SK-N-SH treated with all-trans-retinoic acid at 6 μM for 48 hours (cell line): Measurements from ENCODE around the gene FMNL1.

ENCODE experiments used
- ATAC-seq: fragments of 200-7000 bp; cut with Tn5 transposase; 3 replicates; pipeline ENCODE4 v1.9.1; 2020; ENCODE audit warnings: mild to moderate bottlenecking, moderate library complexity
- ARNTL ChIP-seq: fragments of 450-650 bp; formaldehyde crosslinking; IDR thresholded peaks from 2 replicates; pipeline ENCODE4 v1.5.0; 2020; ENCODE audit warnings: low read depth, mild to moderate bottlenecking, moderate library complexity, borderline replicate concordance
- CREB5 ChIP-seq: fragments of 250-450 bp; sonication (Bioruptor Pico); IDR thresholded peaks from 2 replicates; pipeline ENCODE4 v1.5.1; 2020; ENCODE audit warnings: low read depth, mild to moderate bottlenecking, moderate library complexity
- CSDC2 ChIP-seq: fragments of 250-450 bp; sonication (Bioruptor Pico); IDR thresholded peaks from 2 replicates; pipeline ENCODE4 v1.5.0; 2020; ENCODE audit warnings: mild to moderate bottlenecking, moderate library complexity
- CSRNP3 ChIP-seq: fragments of 250-450 bp; sonication (Bioruptor Pico); IDR thresholded peaks from 2 replicates; pipeline ENCODE4 v1.5.1; 2021; ENCODE audit warnings: mild to moderate bottlenecking, moderate library complexity
- ESRRG ChIP-seq: fragments of 250-450 bp; sonication (Bioruptor Pico); IDR thresholded peaks from 2 replicates; pipeline ENCODE4 v1.6.1; 2021; ENCODE audit warnings: mild to moderate bottlenecking
- ISL1 ChIP-seq: fragments of 250-450 bp; sonication (Bioruptor Pico); IDR thresholded peaks from 2 replicates; pipeline ENCODE4 v2.1.2; 2022; ENCODE audit warnings: mild to moderate bottlenecking, moderate library complexity
- OSR1 ChIP-seq: fragments of 250-450 bp; sonication (Bioruptor Pico); IDR thresholded peaks from 2 replicates; pipeline ENCODE4 v1.8.0; 2022; ENCODE audit warnings: moderate library complexity, mild to moderate bottlenecking, inconsistent platforms
- PATZ1 ChIP-seq: fragments of 250-450 bp; sonication (Bioruptor Pico); IDR thresholded peaks from 2 replicates; pipeline ENCODE4 v1.8.0; 2020; ENCODE audit warnings: mild to moderate bottlenecking, moderate library complexity, borderline replicate concordance
- POU6F1 ChIP-seq: fragments of 250-450 bp; sonication (Bioruptor Pico); IDR thresholded peaks from 2 replicates; pipeline ENCODE4 v1.8.0; 2021; ENCODE audit warnings: low read depth, mild to moderate bottlenecking, moderate library complexity, borderline replicate concordance
- PPARA ChIP-seq: fragments of 250-450 bp; sonication (Bioruptor Pico); IDR thresholded peaks from 2 replicates; pipeline ENCODE4 v1.5.0; 2020; ENCODE audit warnings: mild to moderate bottlenecking, borderline replicate concordance
- RARB ChIP-seq: fragments of 250-450 bp; sonication (Bioruptor Pico); IDR thresholded peaks from 2 replicates; pipeline ENCODE4 v1.8.0; 2021; ENCODE audit warnings: mild to moderate bottlenecking, moderate library complexity
- SNAI2 ChIP-seq: fragments of 250-450 bp; sonication (Bioruptor Pico); IDR thresholded peaks from 2 replicates; pipeline ENCODE4 v1.5.0; 2020; ENCODE audit warnings: mild to moderate bottlenecking, moderate library complexity
- TCF4 ChIP-seq: fragments of 250-450 bp; sonication (Bioruptor Pico); IDR thresholded peaks from 2 replicates; pipeline ENCODE4 v1.8.0; 2021; ENCODE audit warnings: mild to moderate bottlenecking, moderate library complexity, borderline replicate concordance
- TSHZ2 ChIP-seq: fragments of 250-450 bp; sonication (Bioruptor Pico); IDR thresholded peaks from 2 replicates; pipeline ENCODE4 v1.5.0; 2020; ENCODE audit warnings: mild to moderate bottlenecking, moderate library complexity
- ZC3H10 ChIP-seq: fragments of 250-450 bp; sonication (Bioruptor Pico); IDR thresholded peaks from 2 replicates; pipeline ENCODE4 v1.5.1; 2021; ENCODE audit warnings: mild to moderate bottlenecking, moderate library complexity
- ZFP3 ChIP-seq: fragments of 250-450 bp; sonication (Bioruptor Pico); IDR thresholded peaks from 2 replicates; pipeline ENCODE4 v1.5.0; 2020; ENCODE audit warnings: mild to moderate bottlenecking, moderate library complexity
- ZNF565 ChIP-seq: fragments of 450-650 bp; formaldehyde crosslinking; conservative IDR thresholded peaks from 2 replicates; pipeline ENCODE4 v1.5.0; 2020; ENCODE audit warnings: low read depth, mild to moderate bottlenecking, moderate library complexity
- ZNF8 ChIP-seq: fragments of 450-650 bp; formaldehyde crosslinking; IDR thresholded peaks from 2 replicates; pipeline ENCODE4 v1.5.0; 2020; ENCODE audit warnings: mild to moderate bottlenecking, moderate library complexity

The FMNL1 gene

GRCh38 chr17:45172541-45173286, 49.0 kb upstream of the FMNL1 start:
- peak; percentile 79 for ATAC-seq
- TF ChIP-seq PATZ1 = peak; percentile 19; the same call in 1 of the 2 replicates
- TF ChIP-seq CREB5 (CRISPR knock-in tag) = no peak
- TF ChIP-seq, all 23 proteins: peak for 1

GRCh38 chr17:45175759-45176115, 45.9 kb upstream of the FMNL1 start:
- ATAC-seq = no peak
- TF ChIP-seq ZNF565 (CRISPR knock-in tag) (no peak), OSR1 (CRISPR knock-in tag) (no peak), ZC3H10 (CRISPR knock-in tag) (no peak), TSHZ2 (CRISPR knock-in tag) (no peak), CSRNP3 (CRISPR knock-in tag) (no peak), CSDC2 (CRISPR knock-in tag) (no peak), ARNTL (no peak), PATZ1 (no peak), ZFP3 (no peak), PPARA (CRISPR knock-in tag) (no peak)

- ATAC-seq = no peak
- no peak for TF ChIP-seq ESRRG (CRISPR knock-in tag)
- no peak for TF ChIP-seq CSRNP3 (CRISPR knock-in tag)
- TF ChIP-seq SNAI2 (CRISPR knock-in tag) = no peak
- TF ChIP-seq PPARA (CRISPR knock-in tag) = no peak
- no peak for TF ChIP-seq ISL1 (CRISPR knock-in tag)
- no peak for TF ChIP-seq TSHZ2 (CRISPR knock-in tag)
- no peak for TF ChIP-seq TCF4
- TF ChIP-seq PATZ1 = no peak
- TF ChIP-seq ZNF8 (CRISPR knock-in tag) = no peak
- no peak for TF ChIP-seq CSDC2 (CRISPR knock-in tag)
- no peak for TF ChIP-seq POU6F1 (CRISPR knock-in tag)
- no peak for TF ChIP-seq ZC3H10 (CRISPR knock-in tag)
- TF ChIP-seq RARB (CRISPR knock-in tag) = no peak
Observed at GRCh38 chr17:45177563-45177962, 44.1 kb upstream of the FMNL1 start.
